GM23248 (cell line): Measurements from ENCODE around the gene TMCO4. TPM values are rescaled to one million over a fixed set of nuclear protein-coding genes. Genes with fewer than 3 reads are reported as not detected.

Experiments used
- DNase-seq: peaks from one replicate; pipeline ENCODE4 v3.0.0-alpha.2; 2015
- H2AFZ ChIP-seq: fragments of 200-600 bp; sonication (generic); 2 replicates; pipeline ENCODE4 v1.6.1; 2016; ENCODE audit warnings: antibody characterized with exemption
- H3F3A ChIP-seq: fragments of 200-600 bp; sonication (generic); 2 replicates; pipeline ENCODE4 v1.6.1; 2016; ENCODE audit warnings: mild to moderate bottlenecking, antibody characterized with exemption, mixed run types; ENCODE audit not compliant: insufficient read depth
- H3K27ac ChIP-seq: fragments of 200-600 bp; sonication (generic); 2 replicates; pipeline ENCODE4 v1.5.1; 2016; ENCODE audit warnings: mild to moderate bottlenecking
- H3K27me3 ChIP-seq: fragments of 200-600 bp; sonication (generic); replicated peaks from 2 replicates; pipeline ENCODE4 v1.6.1; 2016; ENCODE audit warnings: mild to moderate bottlenecking; ENCODE audit not compliant: insufficient read depth
- H3K36me3 ChIP-seq: fragments of 200-600 bp; sonication (generic); 2 replicates; pipeline ENCODE4 v1.6.1; 2016; ENCODE audit warnings: low read depth, mild to moderate bottlenecking
- H3K4me1 ChIP-seq: fragments of 200-600 bp; sonication (generic); 2 replicates; pipeline ENCODE4 v1.6.1; 2016; ENCODE audit warnings: mild to moderate bottlenecking; ENCODE audit not compliant: insufficient read depth
- H3K4me2 ChIP-seq: fragments of 200-600 bp; sonication (generic); one replicate; pipeline ENCODE4 v1.6.1; 2016; ENCODE audit warnings: mild to moderate bottlenecking; ENCODE audit not compliant: unreplicated experiment
- H3K4me3 ChIP-seq: fragments of 200-600 bp; sonication (generic); 2 replicates; pipeline ENCODE4 v1.5.1; 2016; ENCODE audit warnings: mild to moderate bottlenecking
- H3K79me2 ChIP-seq: fragments of 200-600 bp; sonication (generic); 2 replicates; pipeline ENCODE4 v1.6.1; 2016; ENCODE audit warnings: mild to moderate bottlenecking; ENCODE audit not compliant: insufficient read depth
- H3K9ac ChIP-seq: fragments of 200-600 bp; sonication (generic); 2 replicates; pipeline ENCODE4 v1.6.1; 2016; ENCODE audit warnings: mild to moderate bottlenecking
- H3K9me2 ChIP-seq: fragments of 200-600 bp; sonication (generic); 2 replicates; pipeline ENCODE4 v1.6.1; 2016; ENCODE audit warnings: mixed run types, mild to moderate bottlenecking, moderate library complexity; ENCODE audit not compliant: insufficient read depth
- H3K9me3 ChIP-seq: fragments of 200-600 bp; sonication (generic); one replicate; pipeline ENCODE4 v1.6.1; 2017; ENCODE audit warnings: low read depth
- H4K20me1 ChIP-seq: fragments of 200-600 bp; sonication (generic); 2 replicates; pipeline ENCODE4 v1.6.0; 2016; ENCODE audit not compliant: insufficient read depth
- EZH2 ChIP-seq: fragments of 200-600 bp; sonication (generic); IDR thresholded peaks from 2 replicates; pipeline ENCODE4 v1.6.1; 2018; ENCODE audit warnings: antibody characterized with exemption, mild to moderate bottlenecking; ENCODE audit not compliant: insufficient read depth, poor library complexity, severe bottlenecking
- EZH2phosphoT487 ChIP-seq: fragments of 200-600 bp; sonication (generic); IDR thresholded peaks from 2 replicates; pipeline ENCODE4 v1.6.1; 2018; ENCODE audit warnings: antibody characterized with exemption, moderate library complexity, mild to moderate bottlenecking, low read depth; ENCODE audit not compliant: insufficient read depth
- WGBS, 2 experiments: methylation state at CpG; one replicate each; pipeline ENCODE4 v1.1.6; 2015 to 2017; ENCODE audit warnings: low lambda C conversion rate in 2 of 2, low coverage in 1 of 2; ENCODE audit errors: missing lambda C conversion rate in 2 of 2; 5-methylcytosine and 5-hydroxymethylcytosine counted together
- in situ Hi-C: fragments of 300-500 bp; cut with MboI; formaldehyde crosslinking; loops from 2 replicates; pipeline ENCODE4 v1.15.0; 2020
- polyA plus RNA-seq: library from polyadenylated mRNA; unstranded; fragments of >200 nt; fragmentation: Nextera tagmentation; extraction: Ambion mirVana; gene quantifications from 2 replicates; pipeline ENCODE4 v1.2.1, GENCODE V29; 2016
- total RNA-seq: library from RNA; depleted of rRNA; stranded (reverse); fragments of >200 nt; shearing (Covaris generic); gene quantifications from 2 replicates; pipeline ENCODE4 v1.2.3, GENCODE V29; 2014

Gene TMCO4
- total and polyA plus RNA-seq, 2 experiments from 2014 or later: 10.5 to 24.5 TPM

- peak overlapping the region; percentile 88 for H3K27ac ChIP-seq
- H3K27me3 ChIP-seq: no peaks in the 10 kb centered on the region
- H3K79me2 ChIP-seq: no peaks in the 10 kb centered on the region
- peak overlapping the region; percentile 68 for H3K4me2 ChIP-seq
- H4K20me1 ChIP-seq: no peaks in the 10 kb centered on the region
- H3K4me1 ChIP-seq: peaks cover 21% of the 10 kb centered on the region
- peaks cover 11% of the 10 kb centered on the region for H3F3A ChIP-seq
- H3K9me3 ChIP-seq: no peaks in the 10 kb centered on the region
- in situ Hi-C loops: no loop called here
- H3K9me2 ChIP-seq: no peaks in the 10 kb centered on the region
- 2 to 4% methylated on average over 10 of the region's 10 CpGs for WGBS, 2 experiments
- H3K9ac ChIP-seq: peak overlapping the region; percentile 68
- TF ChIP-seq EZH2: no peak
- H3K4me3 ChIP-seq: peak overlapping the region; percentile 38; the same call in 1 of the 2 replicates
- H3K36me3 ChIP-seq: no peaks in the 10 kb centered on the region
- no peak overlapping the region for H2AFZ ChIP-seq
- peak; percentile 99 for DNase-seq
Measured at GRCh38 chr1:19735440-19736127, 64.1 kb downstream of the TMCO4 start.

GRCh38 chr1:19734472-19734999 lies 65.2 kb downstream of the TMCO4 start:
- Histone ChIP-seq H3K9me3 (no peaks in the 10 kb centered on the region), H3F3A (peaks cover 11% of the 10 kb centered on the region), H3K36me3 (peaks cover 4% of the 10 kb centered on the region; the same call in 1 of the 2 replicates), H3K9ac (peak overlapping the region; percentile 68; the same call in 1 of the 2 replicates), H3K27me3 (no peaks in the 10 kb centered on the region), H3K4me2 (no peak overlapping the region), H3K79me2 (no peaks in the 10 kb centered on the region), H2AFZ (no peak overlapping the region), H3K27ac (peak overlapping the region; percentile 88), H4K20me1 (no peaks in the 10 kb centered on the region), H3K9me2 (no peaks in the 10 kb centered on the region), H3K4me3 (no peak overlapping the region), H3K4me1 (peaks cover 21% of the 10 kb centered on the region)
- in situ Hi-C loops: no loop called here
- WGBS, 2 experiments: 44 to 45% methylated on average over 8 of the region's 8 CpGs
- no peak for TF ChIP-seq EZH2
- TF ChIP-seq EZH2phosphoT487: no peak
- DNase-seq: peak; percentile 62

GRCh38 chr1:19734056-19734455 lies 65.7 kb downstream of the TMCO4 start:
- Histone ChIP-seq H3K4me2 (no peak overlapping the region), H3F3A (peaks cover 11% of the 10 kb centered on the region), H3K9me2 (no peaks in the 10 kb centered on the region), H3K36me3 (peaks cover 4% of the 10 kb centered on the region; the same call in 1 of the 2 replicates), H2AFZ (no peak overlapping the region), H3K9me3 (no peaks in the 10 kb centered on the region), H3K9ac (no peak overlapping the region), H3K27ac (no peak overlapping the region), H3K27me3 (no peaks in the 10 kb centered on the region), H4K20me1 (no peaks in the 10 kb centered on the region), H3K4me1 (peaks cover 21% of the 10 kb centered on the region), H3K79me2 (no peaks in the 10 kb centered on the region), H3K4me3 (no peak overlapping the region)
- in situ Hi-C loops: no loop called here
- 82 to 84% methylated on average over 8 of the region's 8 CpGs for WGBS, 2 experiments
- TF ChIP-seq EZH2 (no peak), EZH2phosphoT487 (no peak)
- DNase-seq: peak; percentile 29

GRCh38 chr1:19733615-19734014 lies 66.1 kb downstream of the TMCO4 start:
- Histone ChIP-seq H3K9ac (no peak overlapping the region), H3K4me3 (no peak overlapping the region), H3K36me3 (peaks cover 4% of the 10 kb centered on the region; the same call in 1 of the 2 replicates), H3K27ac (no peak overlapping the region), H3F3A (peaks cover 11% of the 10 kb centered on the region), H4K20me1 (no peaks in the 10 kb centered on the region), H3K27me3 (no peaks in the 10 kb centered on the region), H2AFZ (no peak overlapping the region), H3K4me2 (no peak overlapping the region), H3K9me3 (no peaks in the 10 kb centered on the region), H3K9me2 (no peaks in the 10 kb centered on the region), H3K4me1 (peaks cover 21% of the 10 kb centered on the region), H3K79me2 (no peaks in the 10 kb centered on the region)
- in situ Hi-C loops: no loop called here
- TF ChIP-seq EZH2phosphoT487: no peak
- no peak for TF ChIP-seq EZH2
- WGBS, 2 experiments: 87% methylated on average over 5 of the region's 5 CpGs
- DNase-seq: no peak
